ENCODE measurements around the gene WDR1.

WDR1 gene

DNA sequence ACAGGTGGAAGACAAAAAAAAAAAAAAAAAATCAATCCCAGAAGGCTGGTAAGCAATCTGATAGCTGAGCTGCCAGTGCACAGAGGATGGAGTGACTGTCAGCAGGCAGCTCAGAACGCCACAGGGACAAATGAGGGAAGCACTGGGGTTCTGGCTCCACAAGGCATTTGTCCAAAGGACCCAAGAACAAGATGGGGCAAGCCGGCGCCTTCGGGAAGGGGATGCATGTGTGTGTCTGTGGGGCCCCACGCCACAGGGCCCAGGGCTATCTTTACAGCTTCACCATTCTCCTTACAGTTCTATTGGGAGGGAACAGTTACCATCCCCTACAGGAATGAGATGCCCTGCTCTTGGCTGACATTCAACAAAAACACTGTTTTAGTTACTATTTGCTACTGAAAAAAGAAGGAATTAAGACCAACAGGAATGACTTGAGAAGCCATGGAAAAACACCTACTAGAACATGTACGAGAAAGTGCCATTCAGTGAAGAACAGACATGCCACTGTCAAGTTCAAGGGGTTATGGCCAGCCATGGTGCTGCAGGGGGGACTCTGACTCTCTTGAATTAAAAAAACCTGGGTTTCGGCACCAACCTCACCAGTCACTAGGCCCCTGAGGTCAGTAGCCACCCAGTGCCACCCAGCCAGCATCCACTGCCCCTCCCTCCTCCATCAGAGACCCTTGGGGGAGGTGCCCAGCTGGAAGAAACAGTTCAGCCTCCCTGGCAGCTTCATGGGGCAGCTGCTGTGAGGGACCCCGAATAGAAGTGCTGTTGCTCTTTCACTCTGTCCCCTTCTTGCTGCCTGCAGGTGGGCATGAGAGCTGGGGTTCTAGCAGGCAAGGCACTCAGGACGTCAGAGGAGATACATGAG is 18.5 kb downstream of the WDR1 start:
- DNase-seq = no peak

DNA sequence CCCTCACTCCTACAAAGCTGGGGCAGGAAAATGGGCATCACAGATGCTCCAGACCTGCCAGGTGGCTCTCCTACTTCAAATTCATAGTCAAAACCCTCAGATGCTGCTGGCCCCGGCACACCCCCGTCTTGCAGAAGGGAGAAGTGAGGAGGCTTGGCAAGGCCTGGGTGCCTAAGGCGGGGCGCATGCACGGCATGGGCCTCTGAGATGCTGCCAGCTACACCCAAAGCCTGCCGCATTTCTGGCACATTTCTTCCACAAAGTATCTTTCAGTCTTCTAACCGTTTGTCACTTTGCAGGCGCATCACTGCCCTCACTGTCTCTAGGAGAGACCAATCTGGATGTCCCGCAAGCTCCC is 19.6 kb downstream of the WDR1 start:
- no peak for DNase-seq

DNA sequence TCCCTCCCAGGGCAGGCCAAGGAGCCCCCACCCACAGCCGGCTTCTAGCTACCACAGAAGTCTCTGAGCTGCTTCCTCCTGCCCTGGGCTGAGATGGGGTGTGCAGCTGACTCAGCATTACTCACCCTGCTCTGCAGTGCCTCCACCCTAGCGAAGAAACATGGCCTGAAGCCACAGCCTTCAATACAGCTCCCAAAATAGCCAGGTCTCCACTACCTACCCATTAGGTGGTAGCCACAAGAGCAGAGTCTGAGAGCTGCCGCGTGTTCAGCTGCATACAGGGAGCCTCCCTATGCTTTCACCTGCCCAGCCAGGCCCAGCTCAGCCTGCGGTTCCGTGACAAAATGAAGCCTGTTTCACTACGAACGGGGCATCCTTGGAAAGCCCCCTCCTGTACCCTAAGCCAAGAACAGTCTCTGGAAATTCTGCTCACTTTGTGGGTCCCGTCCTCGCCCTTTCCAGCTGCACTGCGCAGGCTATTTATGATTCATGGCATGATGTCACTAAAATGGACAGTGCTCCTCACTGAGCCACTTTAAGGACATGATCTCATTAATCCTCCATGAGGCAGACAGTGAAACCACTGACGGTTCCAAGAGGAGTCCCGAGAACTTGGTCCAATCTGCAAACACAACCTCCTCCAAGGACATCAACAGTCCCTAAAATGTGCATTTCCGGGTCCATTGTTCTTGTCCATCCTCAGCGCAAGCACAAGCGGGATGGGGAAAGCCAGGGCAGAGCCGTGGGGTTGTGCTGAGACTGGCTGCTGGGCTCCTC is 20.2 kb downstream of the WDR1 start:
- DNase-seq = peak; percentile 75

DNA sequence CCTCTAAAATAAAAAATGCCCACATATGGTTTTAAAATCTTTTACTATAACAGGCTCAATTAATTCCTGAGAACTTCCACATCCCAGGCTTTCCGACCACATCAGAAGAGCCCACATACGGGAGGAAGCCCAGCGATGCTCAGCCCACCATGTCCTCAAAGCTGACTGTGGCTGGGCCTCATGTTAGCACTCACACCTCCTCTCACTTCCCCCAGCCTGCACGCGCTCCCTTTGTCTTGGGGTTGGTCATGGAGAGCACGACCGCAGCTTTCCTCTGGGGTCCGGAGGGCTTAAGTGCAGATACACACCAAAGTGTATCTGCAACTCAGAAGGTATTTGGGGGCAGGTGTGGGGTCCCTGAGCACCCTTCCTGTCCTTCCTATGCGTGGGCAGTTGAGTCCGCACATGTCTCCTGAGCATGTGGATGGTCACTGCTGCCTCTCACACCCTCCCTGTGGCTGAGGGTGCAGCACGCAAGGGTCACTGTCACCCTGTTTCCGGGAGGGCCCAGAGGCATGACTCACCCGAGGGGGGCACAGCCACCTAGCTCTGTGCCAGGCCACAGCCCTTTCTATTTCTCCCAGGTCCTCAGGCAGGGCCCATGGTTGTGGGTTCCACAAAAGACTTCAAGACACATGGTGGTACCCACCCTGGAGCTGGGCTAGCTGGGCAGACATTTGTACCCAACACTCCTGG is 21.2 kb downstream of the WDR1 start:
- no peak for DNase-seq

DNA sequence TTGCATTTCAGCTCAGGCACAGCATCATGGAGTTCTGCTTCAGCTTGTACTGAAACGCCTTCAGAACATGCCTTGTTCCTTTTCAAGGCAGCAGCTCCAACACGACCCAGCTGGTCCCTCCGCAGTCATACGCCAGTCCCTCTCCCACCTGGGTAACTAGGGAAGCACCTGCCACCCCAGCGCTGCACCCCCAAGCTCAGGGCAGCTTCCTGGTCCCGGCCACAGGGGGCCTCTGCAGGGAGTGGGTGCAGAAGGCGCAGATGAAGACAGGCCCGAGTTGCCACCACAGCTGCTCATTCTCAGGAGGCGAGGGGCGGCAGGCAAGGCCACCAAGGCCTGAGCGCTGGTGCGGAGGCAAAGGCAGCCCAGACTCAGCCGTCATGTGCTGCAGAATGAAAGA is 21.8 kb downstream of the WDR1 start:
- DNase-seq = no peak

DNA sequence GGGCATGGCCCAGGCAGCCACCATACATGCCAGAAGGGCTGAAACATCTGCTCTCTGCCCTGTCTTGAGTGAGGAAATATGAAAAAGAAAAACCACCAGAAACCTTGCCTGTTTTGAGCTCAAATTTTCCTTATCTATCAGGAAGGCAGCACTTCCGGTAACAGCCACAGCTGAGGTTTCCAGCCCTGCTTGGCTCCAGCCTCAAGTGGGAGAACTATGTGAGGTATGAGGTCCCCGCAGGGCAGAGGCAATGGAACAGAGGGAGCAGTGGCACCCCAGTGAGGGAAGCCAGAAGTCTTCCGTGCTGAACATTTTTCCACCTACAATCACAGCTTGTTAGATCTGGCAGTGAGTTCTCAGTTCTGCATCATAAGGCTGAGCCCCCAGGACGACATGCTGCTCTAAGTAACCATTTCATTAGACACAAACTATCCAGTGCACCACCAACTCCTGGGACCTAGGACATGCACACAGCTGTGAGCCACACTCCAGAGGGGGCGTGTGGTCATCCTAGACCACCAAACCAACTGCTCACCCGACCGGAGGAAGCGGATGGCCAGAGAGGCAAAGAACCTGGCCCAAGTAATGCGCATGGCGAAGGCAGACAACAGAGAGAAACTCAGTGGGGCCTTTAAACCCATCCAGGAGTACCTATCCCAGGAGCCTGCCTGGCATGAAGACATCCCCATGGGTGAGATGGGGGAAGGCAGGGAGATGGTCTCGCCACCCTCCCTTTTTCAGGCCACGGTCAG is 22.6 kb downstream of the WDR1 start:
- no peak for DNase-seq

DNA sequence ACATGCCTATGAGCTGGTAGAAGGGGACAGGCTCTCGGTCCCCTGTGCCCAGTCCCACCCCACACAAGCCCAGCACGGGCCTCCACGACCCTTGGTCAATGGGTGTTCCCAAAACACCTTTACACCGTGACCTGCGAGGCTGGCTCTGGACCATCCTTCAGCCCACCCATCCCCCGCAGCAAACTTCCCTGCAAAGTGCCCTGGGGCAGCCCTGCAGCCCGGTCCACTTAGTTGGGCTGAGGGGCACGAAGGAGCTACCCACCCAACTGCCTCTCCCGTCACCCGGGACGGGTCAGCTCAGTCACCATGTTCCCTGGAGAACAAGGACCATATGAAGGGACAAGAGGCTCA is 23.4 kb downstream of the WDR1 start:
- DNase-seq = no peak

DNA sequence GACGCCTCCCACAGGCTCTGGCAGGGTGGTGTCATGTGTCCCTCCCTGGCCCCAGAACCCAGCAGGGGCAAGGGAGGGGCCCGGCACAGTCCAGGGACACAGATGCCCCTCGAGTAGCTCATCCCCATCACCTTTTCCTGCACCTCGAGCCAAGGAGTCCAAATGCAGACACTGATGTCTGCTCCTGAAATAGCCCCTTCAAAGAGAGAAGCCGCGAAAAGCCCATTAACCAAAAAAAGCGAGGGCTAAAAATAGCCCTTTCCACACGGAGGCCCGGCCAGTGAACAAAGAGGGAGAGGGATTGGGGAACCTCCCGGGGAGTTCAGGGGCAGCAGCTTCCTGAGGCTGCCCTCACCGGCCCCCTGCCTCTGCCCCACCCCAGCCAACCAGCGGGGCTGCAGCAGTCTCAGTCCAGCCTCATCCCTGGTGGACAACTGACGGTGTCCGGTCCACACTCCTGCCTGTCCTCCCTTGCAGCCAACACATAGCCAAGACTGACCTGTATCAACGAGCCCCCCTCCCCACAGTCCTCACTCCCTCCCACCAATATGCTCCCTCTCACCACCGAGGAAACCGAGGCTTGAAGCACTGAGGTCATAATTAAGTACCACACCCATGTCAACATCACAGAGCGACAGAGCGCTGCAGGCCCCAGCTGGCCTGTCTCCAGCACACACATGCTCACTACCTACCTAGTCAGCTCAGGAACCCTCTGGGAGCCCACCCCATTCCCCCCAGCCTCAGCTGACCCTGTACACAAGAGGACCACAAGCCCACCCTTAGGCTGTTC is 23.9 kb downstream of the WDR1 start:
- no peak for DNase-seq

DNA sequence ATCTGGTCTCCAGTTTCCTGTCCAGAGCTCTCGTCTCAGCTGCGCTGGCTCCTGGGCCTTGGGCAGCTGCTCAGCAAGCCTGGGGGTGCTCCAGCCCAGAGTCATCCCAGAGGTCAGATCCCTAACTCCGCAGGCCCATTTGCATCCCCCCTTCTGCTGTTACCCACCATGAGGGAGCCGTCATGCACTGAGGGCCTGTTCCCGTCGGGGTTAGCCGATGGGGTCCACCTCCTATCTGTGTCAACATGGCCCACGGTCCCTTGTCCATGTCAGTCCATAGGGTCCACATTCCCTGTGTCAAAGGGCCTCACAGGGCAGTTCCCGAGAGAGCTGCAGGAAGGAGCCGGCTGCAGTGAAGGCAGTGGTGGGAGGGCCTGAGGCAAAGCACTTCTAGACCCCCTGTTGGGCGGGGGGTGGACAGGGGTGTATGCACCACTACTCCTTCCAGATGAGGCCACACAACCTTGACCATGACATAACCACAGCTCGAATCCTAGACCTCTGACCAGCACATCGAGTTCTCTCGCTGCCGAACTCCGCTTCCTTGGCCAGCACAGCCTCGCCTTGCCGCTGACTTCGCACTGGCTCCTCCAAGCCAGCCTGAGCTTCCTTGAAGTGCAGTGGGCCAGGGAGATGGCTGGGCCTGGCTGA is 24.9 kb downstream of the WDR1 start:
- DNase-seq = no peak

DNA sequence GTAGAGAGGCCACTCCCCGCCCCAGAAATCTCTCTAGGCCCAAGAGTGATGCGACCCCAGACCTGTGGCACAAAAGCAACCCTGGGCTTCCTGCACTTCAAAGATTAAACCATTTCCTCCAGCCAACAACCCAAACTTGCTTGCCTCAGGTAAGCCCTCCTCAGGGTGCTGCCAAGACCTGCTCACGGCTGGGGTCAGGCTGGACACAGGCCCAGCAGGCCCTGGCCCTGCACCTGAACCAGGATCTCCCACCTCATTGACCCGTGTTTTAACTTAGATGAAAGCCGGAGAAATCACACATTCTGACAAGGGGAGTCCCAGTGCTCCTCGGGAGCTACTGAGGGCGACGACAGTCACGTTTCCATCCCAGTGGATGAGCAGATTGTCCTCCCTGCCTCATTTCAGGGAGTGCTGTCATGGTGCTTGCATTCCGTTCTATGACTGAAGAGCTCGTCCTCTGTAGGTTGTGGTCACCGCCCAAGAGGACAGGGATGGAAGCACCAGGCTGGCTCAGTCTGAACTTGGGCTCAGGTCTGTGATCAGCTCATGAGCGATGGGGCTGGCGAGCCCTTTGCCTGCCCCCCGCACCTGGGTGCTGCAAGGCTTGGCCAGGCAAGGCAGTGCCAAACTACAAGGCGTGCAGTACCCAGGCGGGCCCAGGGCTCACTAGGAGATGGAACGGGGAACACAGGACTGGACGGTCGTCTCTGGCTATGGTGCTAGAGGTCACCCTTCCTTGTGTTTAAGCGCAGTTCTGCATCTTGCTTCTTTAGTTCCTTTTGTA is 25.9 kb downstream of the WDR1 start:
- DNase-seq = no peak

DNA sequence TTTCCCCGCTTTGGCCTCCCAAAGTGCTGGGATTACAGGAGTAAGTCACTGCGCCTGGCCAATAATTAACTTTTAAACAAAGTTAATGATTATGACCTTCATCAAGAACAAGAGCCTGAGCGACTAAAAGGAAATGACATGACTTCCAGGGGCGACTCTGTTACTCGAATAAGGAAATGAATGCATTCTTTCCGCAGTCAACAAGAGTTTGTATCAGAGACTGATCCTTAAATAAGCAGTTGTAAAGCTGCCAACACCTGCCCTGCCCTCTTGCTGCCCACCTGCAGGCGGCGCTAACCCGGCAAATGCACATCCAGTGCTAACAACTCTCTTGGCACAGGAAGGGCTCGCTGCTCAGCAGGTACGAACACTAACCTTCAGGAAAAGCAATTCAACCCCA is 27.3 kb downstream of the WDR1 start:
- no peak for DNase-seq

DNA sequence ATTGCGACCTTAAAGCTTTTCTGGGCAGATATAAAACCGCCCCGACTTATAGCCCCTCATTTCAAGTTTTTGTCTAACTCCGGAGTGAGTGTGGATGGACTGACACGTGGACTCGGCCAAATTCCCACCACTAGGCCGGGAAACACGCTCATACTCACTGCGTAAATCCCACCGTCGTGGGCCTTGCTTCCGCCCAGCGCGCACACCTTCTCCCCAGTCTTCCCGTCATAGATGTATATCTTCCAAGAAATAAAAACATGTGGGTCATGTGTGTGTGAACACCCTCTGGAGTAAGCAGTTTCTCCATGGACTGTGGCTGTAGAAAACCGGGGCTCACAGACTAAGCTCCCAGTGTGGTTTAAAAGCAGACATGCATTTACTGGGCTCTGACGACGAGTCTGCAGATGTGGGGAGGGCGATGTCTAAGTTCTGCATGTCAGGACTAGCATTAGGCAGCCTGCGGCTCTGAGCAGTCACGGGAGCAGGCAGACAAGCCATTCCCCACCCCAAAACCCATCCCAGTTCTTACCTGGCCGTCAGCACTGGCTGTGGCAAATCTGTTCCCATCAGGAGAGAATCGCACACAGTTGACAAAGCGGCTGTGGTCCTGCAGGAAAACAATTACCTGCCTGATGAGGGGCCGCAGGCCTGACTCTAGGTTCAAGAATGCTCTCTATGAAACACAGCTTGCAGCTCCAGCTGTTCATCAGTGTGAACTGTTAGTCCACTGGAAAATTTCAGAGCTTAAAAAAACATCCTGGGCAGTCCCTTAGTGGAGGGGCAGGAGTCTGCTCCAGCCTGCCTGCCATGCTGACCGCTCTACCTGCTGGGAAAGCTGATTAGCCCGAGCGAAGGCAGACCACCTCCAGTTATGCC is 28.2 kb downstream of the WDR1 start:
- DNase-seq = no peak

DNA sequence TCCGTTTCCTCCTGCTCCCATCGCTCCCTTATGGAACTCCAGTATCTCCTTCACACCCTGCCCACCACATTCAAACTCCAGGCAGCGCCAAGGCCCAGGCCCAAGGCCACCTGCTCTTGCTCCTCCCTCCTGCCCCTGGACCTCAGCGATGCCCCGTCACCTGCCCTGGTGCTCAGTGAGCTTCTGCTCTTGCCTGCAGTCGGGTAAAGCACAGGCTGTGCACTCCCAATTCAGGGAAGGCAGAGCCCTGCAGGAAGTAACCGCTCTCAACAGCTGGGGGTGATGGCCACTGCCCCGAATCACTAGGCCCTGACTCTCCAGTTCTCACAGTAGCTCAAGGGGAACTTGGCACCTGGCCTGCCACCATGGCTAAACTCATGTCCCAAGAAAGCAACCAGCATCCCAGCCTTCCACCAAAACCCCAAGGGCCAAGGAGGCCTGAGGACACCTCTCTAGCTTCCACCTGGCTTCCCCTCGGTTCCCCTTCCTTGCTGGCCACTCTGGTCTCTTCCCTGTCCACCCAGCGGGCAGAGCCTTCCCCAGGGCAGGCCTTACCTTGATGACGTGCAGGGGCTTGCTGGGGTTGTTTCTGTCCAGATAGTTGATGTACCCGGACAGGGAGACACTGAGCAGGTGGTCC is 29.3 kb downstream of the WDR1 start:
- peak; percentile 17 for DNase-seq

DNA sequence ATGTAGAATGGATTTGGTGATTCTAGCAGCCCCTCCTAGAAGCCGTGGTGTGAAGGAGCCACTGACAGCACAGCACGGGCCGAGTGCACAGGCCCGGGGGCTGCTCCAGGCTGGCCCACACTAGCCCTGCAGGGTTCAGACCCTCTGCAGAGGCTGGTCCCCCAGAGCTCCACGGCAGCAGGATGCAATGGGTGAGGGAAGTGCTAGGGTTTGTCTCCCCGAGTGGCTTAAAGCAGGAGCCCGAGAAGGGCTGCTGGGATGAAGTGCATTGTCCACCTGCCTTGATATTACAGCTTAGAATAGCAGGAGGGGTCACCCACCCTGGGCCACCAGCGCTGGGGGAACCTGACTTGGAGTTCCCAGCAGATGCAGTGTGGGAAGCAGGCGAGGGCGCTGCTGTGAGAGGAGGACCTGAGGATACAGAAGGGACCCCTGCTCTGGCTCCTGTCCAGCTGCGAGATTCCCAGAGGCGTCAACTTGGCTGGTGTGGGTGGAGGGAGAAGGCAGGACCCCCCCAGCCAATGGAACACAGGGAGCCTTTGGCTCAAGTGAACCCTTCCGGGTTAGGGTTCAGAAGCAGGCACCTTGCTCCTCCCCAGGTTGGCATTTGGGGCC is 30.0 kb downstream of the WDR1 start:
- no peak for DNase-seq

DNA sequence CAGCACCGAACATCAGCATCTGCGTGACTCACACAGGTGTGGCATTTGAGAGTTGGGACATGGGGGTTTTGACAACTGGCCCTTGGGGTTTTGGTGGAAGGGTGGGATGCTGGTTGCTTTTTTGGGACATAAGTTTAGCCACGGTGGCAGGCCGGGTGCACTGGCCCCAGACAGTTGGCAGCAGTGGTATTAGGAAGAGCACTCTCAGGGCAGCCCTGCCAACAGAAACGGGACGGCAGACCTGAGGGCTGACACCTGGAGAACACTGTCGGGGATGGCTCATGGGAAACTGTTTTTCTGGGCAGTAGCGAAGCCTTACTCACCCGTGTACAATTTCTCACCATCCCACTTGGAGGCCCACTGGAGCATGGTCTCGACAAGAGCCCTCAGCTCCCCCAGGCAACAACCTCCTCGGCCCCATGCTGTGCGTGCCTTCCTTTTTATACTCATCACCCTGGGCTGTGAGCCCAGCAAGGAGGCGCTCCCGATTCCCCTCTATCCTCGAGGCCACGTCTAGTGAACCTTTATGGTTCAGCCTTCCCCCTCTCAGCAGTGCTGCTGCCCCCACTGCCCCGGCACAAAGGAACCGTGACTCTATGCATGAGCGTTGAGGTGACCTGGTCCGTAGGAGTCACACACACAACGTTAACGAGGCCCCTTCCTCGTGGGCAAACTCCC is 30.6 kb downstream of the WDR1 start:
- DNase-seq = no peak

DNA sequence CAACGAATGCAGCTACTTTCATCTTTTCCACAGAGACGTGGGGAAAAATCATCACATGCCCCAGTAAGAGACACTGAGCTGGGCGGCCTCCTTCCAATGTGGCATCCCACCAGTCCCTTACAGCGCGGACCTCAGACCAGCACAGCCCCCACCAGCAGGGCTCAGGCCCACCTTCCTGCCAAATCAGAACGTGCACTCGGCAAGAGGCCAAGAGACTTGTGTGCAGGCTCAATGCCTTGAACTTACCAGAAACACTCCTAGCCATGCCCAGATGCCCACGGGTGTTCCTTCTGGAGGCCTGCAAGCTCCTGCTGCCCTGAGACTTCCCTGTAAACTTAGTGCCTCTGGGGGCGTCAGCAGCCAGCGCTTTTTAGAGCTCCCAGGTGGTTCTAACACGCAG is 31.2 kb downstream of the WDR1 start:
- peak; percentile 14 for DNase-seq

DNA sequence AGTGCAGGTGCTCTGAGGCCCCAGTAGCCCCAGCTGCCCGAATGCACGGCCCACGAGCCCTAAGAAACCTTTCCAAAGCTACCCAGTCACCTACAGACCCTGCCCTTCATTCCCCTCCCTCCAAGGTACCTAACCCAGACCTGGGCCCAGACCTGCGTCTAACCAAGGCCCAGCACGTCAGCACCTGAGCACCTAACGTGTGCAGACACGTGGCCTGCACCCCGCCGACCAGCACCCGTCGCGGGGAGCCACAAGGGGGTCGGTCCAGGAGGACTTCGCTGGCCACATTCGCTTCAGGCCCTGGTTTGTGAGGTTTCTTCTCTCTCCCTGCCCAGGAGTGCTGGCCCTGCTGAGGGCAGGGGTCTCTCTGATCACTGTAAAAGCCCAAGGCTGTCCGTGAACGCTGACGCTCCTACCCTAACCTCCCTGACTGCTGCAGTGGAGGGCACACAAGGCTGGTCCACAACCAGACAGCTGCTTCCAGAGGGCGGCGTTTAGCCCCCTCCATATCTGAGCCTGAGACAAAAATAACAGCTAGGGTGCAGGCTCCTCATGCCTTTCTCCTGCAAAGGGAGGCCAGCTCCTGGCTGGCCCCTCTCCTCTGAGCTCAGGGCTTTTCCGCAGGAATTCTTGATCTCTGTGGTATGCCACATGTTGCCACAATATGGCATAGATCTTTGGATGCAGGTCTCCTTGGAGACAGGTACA is 31.8 kb downstream of the WDR1 start:
- peak; percentile 15 for DNase-seq
